Left renal cortex interstitium (tissue), 4 donors: ENCODE data around the gene KDM7A. TPM values are rescaled to one million over a fixed set of nuclear protein-coding genes. Genes with fewer than 3 reads are reported as not detected.

Experiments
- polyA plus RNA-seq, 4 donors: library from polyadenylated mRNA; unstranded; fragments of 120-200 nt; gene quantifications; one replicate each; pipeline ENCODE4 v1.2.1, GENCODE V29; 2013; ENCODE audit not compliant: insufficient read length in 4 of 4

KDM7A gene
- polyA plus RNA-seq, 4 donors = 9.5 to 17.0 (median 13.0) TPM

Other genes starting within 250 kb of the KDM7A start
- gene PARP12, start 114.0 kb downstream of the KDM7A start, polyA plus RNA-seq = 10 to 100 TPM; 12.3 to 23.3 (median 17.7) TPM
- gene SLC37A3, start 221.5 kb upstream of the KDM7A start, polyA plus RNA-seq = 10 to 100 TPM; 50.1 to 66.4 (median 60.9) TPM
- gene RAB19, start 227.1 kb upstream of the KDM7A start, polyA plus RNA-seq = 1 to 10 TPM; 2.1 to 4.2 (median 2.3) TPM